ENCODE results near the gene SLC19A2.

GRCh38 chr1:169509354-169509753, 23.6 kb upstream of the SLC19A2 start:
- TF ChIP-seq POLR2A (IDR thresholded peaks at IDR 0.05; ENCODE audit: low read depth) (no peak), CTCF (IDR thresholded peaks at IDR 0.05) (no peak), EP300 (IDR thresholded peaks at IDR 0.05) (no peak)
